GM23338 (cell line): ENCODE results near the gene IVL. TPM values are rescaled to one million over a fixed set of nuclear protein-coding genes. Genes with fewer than 3 reads are reported as not detected.

Source experiments
- ATAC-seq: fragments of 200-7000 bp; cut with Tn5 transposase; 3 replicates; pipeline ENCODE4 v1.9.1; 2020
- DNase-seq: peaks from one replicate; pipeline ENCODE4 v3.0.0-alpha.2; 2015; ENCODE audit warnings: low spot score
- H2AFZ ChIP-seq: fragments of 200-600 bp; sonication (generic); 2 replicates; pipeline ENCODE4 v1.8.0; 2016; ENCODE audit warnings: antibody characterized with exemption, mild to moderate bottlenecking, moderate library complexity
- H3F3A ChIP-seq: fragments of 200-600 bp; sonication (generic); replicated peaks from 2 replicates; pipeline ENCODE4 v1.8.0; 2017; ENCODE audit warnings: antibody characterized with exemption, mixed run types, low read depth
- H3K27ac ChIP-seq: fragments of 200-600 bp; sonication (generic); 2 replicates; pipeline ENCODE4 v1.6.1; 2016; ENCODE audit warnings: low read depth
- H3K27me3 ChIP-seq: fragments of 200-600 bp; sonication (generic); 2 replicates; pipeline ENCODE4 v1.8.0; 2016; ENCODE audit warnings: mild to moderate bottlenecking, mixed run types, moderate library complexity; ENCODE audit not compliant: insufficient read depth
- H3K36me3 ChIP-seq: fragments of 200-600 bp; sonication (generic); 2 replicates; pipeline ENCODE4 v1.8.0; 2016; ENCODE audit warnings: mild to moderate bottlenecking; ENCODE audit not compliant: insufficient read depth
- H3K4me1 ChIP-seq: fragments of 200-600 bp; sonication (generic); 2 replicates; pipeline ENCODE4 v1.8.0; 2016; ENCODE audit warnings: mild to moderate bottlenecking, moderate library complexity; ENCODE audit not compliant: insufficient read depth
- H3K4me2 ChIP-seq: fragments of 200-600 bp; sonication (generic); 2 replicates; pipeline ENCODE4 v1.7.1; 2017; ENCODE audit warnings: mixed run types
- H3K4me3 ChIP-seq: fragments of 200-600 bp; sonication (generic); 2 replicates; pipeline ENCODE4 v1.6.1; 2016; ENCODE audit warnings: mixed run types
- H3K79me2 ChIP-seq: fragments of 200-600 bp; sonication (generic); replicated peaks from 2 replicates; pipeline ENCODE4 v1.8.0; 2017; ENCODE audit warnings: mild to moderate bottlenecking; ENCODE audit not compliant: insufficient read depth
- H3K9me2 ChIP-seq: fragments of 200-600 bp; sonication (generic); 2 replicates; pipeline ENCODE4 v1.8.0; 2017; ENCODE audit not compliant: insufficient read depth
- H4K20me1 ChIP-seq: fragments of 200-600 bp; sonication (generic); replicated peaks from 2 replicates; pipeline ENCODE4 v1.8.0; 2017; ENCODE audit warnings: mild to moderate bottlenecking; ENCODE audit not compliant: insufficient read depth
- H3K27ac Mint-ChIP-seq: 2 replicates; pipeline ENCODE4 v1.8.0; 2020; ENCODE audit warnings: inconsistent platforms, mild to moderate bottlenecking, moderate library complexity, mixed read lengths
- H3K27me3 Mint-ChIP-seq: 3 replicates; pipeline ENCODE4 v1.8.0; 2022; ENCODE audit warnings: low read depth, mild to moderate bottlenecking, moderate library complexity, mixed read lengths, inconsistent platforms; ENCODE audit not compliant: insufficient read depth, poor library complexity
- H3K36me3 Mint-ChIP-seq: 3 replicates; pipeline ENCODE4 v1.8.0; 2021; ENCODE audit warnings: low read depth, mild to moderate bottlenecking, inconsistent platforms, moderate library complexity, mixed read lengths
- H3K4me1 Mint-ChIP-seq: 3 replicates; pipeline ENCODE4 v1.8.0; 2020; ENCODE audit warnings: mild to moderate bottlenecking, inconsistent platforms, mixed read lengths
- H3K4me3 Mint-ChIP-seq: 3 replicates; pipeline ENCODE4 v1.8.0; 2021; ENCODE audit warnings: moderate library complexity, mild to moderate bottlenecking, inconsistent platforms, mixed read lengths
- H3K9me3 Mint-ChIP-seq: 3 replicates; pipeline ENCODE4 v1.8.0; 2020; ENCODE audit warnings: moderate library complexity, mild to moderate bottlenecking, inconsistent platforms, mixed read lengths
- CREB1 ChIP-seq: fragments of 250-450 bp; sonication (Bioruptor Pico); IDR thresholded peaks from 2 replicates; pipeline ENCODE4 v1.5.0; 2020; ENCODE audit warnings: low read depth, mild to moderate bottlenecking, moderate library complexity
- CTCF ChIP-seq, 2 experiments: fragments of 200-600 bp in 1 of 2; sonication (generic) in 1 of 2; conservative IDR thresholded peaks; 2 replicates each; pipeline versions ENCODE4 v1.5.1 to v1.6.1; 2016 to 2017; ENCODE audit warnings: antibody characterized with exemption in 2 of 2, low read depth in 2 of 2, mild to moderate bottlenecking in 2 of 2, moderate library complexity in 1 of 2
- ETS1 ChIP-seq: IDR thresholded peaks from 2 replicates; pipeline ENCODE4 v1.6.1; 2016; ENCODE audit warnings: antibody characterized with exemption
- EZH2phosphoT487 ChIP-seq: fragments of 200-600 bp; sonication (generic); IDR thresholded peaks from one replicate; pipeline ENCODE4 v1.8.1; 2018; ENCODE audit warnings: antibody characterized with exemption; ENCODE audit not compliant: unreplicated experiment
- JUNB ChIP-seq: IDR thresholded peaks from one replicate; pipeline ENCODE4 v1.6.1; 2016; ENCODE audit warnings: antibody characterized with exemption; ENCODE audit not compliant: unreplicated experiment
- NANOG ChIP-seq: IDR thresholded peaks from 2 replicates; pipeline ENCODE4 v1.6.1; 2016; ENCODE audit warnings: antibody characterized with exemption, borderline replicate concordance
- POLR2AphosphoS5 ChIP-seq: IDR thresholded peaks from 2 replicates; pipeline ENCODE4 v1.6.1; 2016; ENCODE audit warnings: antibody characterized with exemption, low read depth
- REST ChIP-seq: IDR thresholded peaks from one replicate; pipeline ENCODE4 v1.6.1; 2018; ENCODE audit warnings: antibody characterized with exemption; ENCODE audit not compliant: unreplicated experiment
- ZNF114 ChIP-seq: fragments of 250-450 bp; sonication (Bioruptor Pico); IDR thresholded peaks from 2 replicates; pipeline ENCODE4 v1.5.0; 2020; ENCODE audit warnings: mild to moderate bottlenecking, moderate library complexity
- ZNF331 ChIP-seq: fragments of 250-450 bp; sonication (Bioruptor Pico); IDR thresholded peaks from 2 replicates; pipeline ENCODE4 v1.5.0; 2020; ENCODE audit warnings: low read depth, mild to moderate bottlenecking, moderate library complexity
- ZNF462 ChIP-seq: fragments of 250-450 bp; sonication (Bioruptor Pico); IDR thresholded peaks from 2 replicates; pipeline ENCODE4 v1.5.0; 2020; ENCODE audit warnings: mild to moderate bottlenecking, moderate library complexity
- polyA plus RNA-seq: library from polyadenylated mRNA; unstranded; fragments of >200 nt; fragmentation: Nextera tagmentation; extraction: Ambion mirVana; gene quantifications from 2 replicates; pipeline ENCODE4 v1.2.1, GENCODE V29; 2016
- total RNA-seq: library from RNA; depleted of rRNA; stranded (reverse); fragments of >200 nt; shearing (Covaris generic); gene quantifications from 2 replicates; pipeline ENCODE4 v1.2.3, GENCODE V29; 2014

The IVL gene
- total and polyA plus RNA-seq, 2 experiments from 2014 or later, result not detected

- TF ChIP-seq REST, result no peak
- no peak for TF ChIP-seq CREB1
- no peak for TF ChIP-seq ZNF331 (CRISPR knock-in tag)
These were observed 20.2 kb upstream of the IVL start (continued) for GRCh38 chr1:152888126-152888525.

GRCh38 chr1:152899027-152899426 lies 9.3 kb upstream of the IVL start:
- H3K36me3 ChIP-seq, result no peaks in the 10 kb centered on the region
- no peak overlapping the region for H3K27ac ChIP-seq
- H4K20me1 ChIP-seq, result no peaks in the 10 kb centered on the region
- DNase-seq (no peak), ATAC-seq (no peak)
- Mint-ChIP-seq H3K4me1 (peaks cover 3% of the 10 kb centered on the region; the same call in 1 of the 3 replicates), H3K27ac (no peak overlapping the region), H3K9me3 (no peaks in the 10 kb centered on the region), H3K4me3 (no peak overlapping the region), H3K27me3 (no peaks in the 10 kb centered on the region), H3K36me3 (no peaks in the 10 kb centered on the region)
- no peak overlapping the region for H3K4me3 ChIP-seq
- H3K4me1 ChIP-seq, result no peaks in the 10 kb centered on the region
- H3K27me3 ChIP-seq, result no peaks in the 10 kb centered on the region
- 0 out of 2 replicates have a peak, but pooled peaks cover 5% of the 10 kb centered on the region for H3K9me2 ChIP-seq
- no peaks in the 10 kb centered on the region for H3F3A ChIP-seq
- no peaks in the 10 kb centered on the region for H3K79me2 ChIP-seq
- no peak overlapping the region for H2AFZ ChIP-seq
- H3K4me2 ChIP-seq, result no peak overlapping the region
- TF ChIP-seq NANOG (no peak), CREB1 (no peak), EZH2phosphoT487 (no peak), CTCF (conservative IDR thresholded peaks at IDR 0.05; ENCODE audit: low read depth in 2 of 2) (no peak), ZNF462 (no peak), ZNF114 (no peak), JUNB (no peak), ZNF331 (CRISPR knock-in tag) (no peak), POLR2AphosphoS5 (no peak), ETS1 (no peak)
